K562 (cell line): ENCODE results near the gene NECTIN1.

Experiments
- C11orf30 ChIP-seq: fragments of 450-650 bp; IDR thresholded peaks from 2 replicates; pipeline ENCODE4 v1.6.1; 2016; ENCODE audit warnings: low read depth, mild to moderate bottlenecking
- DDX20 ChIP-seq: fragments of 450-650 bp; IDR thresholded peaks from 2 replicates; pipeline ENCODE4 v1.6.1; 2016; ENCODE audit warnings: missing genetic modification characterization, low read depth, mild to moderate bottlenecking, missing compliant biosample characterization, moderate library complexity
- EP300 ChIP-seq: IDR thresholded peaks from 2 replicates; pipeline ENCODE4 v1.6.1; 2012; ENCODE audit warnings: low read length, improper control_type of control experiment
- ERF ChIP-seq: fragments of 450-650 bp; formaldehyde crosslinking; IDR thresholded peaks from 2 replicates; pipeline ENCODE4 v1.4.0; 2020; ENCODE audit warnings: mild to moderate bottlenecking, mixed read lengths
- NCOR1 ChIP-seq: fragments of 450-650 bp; IDR thresholded peaks from 2 replicates; pipeline ENCODE4 v1.6.1; 2016; ENCODE audit warnings: mild to moderate bottlenecking, moderate library complexity
- POLR2AphosphoS5 ChIP-seq: IDR thresholded peaks from 2 replicates; pipeline ENCODE4 v1.6.1; 2011; ENCODE audit warnings: mild to moderate bottlenecking, low read depth, low read length, moderate library complexity; ENCODE audit not compliant: control insufficient read depth, insufficient read depth
- SIRT6 ChIP-seq: IDR thresholded peaks from one replicate; pipeline ENCODE4 v1.6.1; 2012; ENCODE audit warnings: low read depth, mild to moderate bottlenecking, control low read depth, inconsistent platforms, low read length, moderate library complexity
- TGIF2 ChIP-seq: sonication (generic); formaldehyde crosslinking; IDR thresholded peaks from 2 replicates; pipeline ENCODE4 v1.8.1; 2022; ENCODE audit warnings: mild to moderate bottlenecking, missing genetic modification reagents, moderate library complexity
- U2AF1 ChIP-seq: fragments of 200-400 bp; formaldehyde crosslinking; optimal IDR thresholded peaks from 2 replicates; pipeline ENCODE3; 2017; ENCODE audit warnings: mild to moderate bottlenecking, low read depth, low read length, moderate library complexity
- USF2 ChIP-seq: sonication (generic); formaldehyde crosslinking; IDR thresholded peaks from 2 replicates; pipeline ENCODE4 v1.5.0; 2020; ENCODE audit warnings: missing genetic modification reagents
- ZNF232 ChIP-seq: sonication (generic); formaldehyde crosslinking; IDR thresholded peaks from 2 replicates; pipeline ENCODE4 v1.8.0; 2022; ENCODE audit warnings: mild to moderate bottlenecking, missing genetic modification reagents
- ZNF274 ChIP-seq: IDR thresholded peaks from 2 replicates; pipeline ENCODE4 v1.6.1; 2011; ENCODE audit warnings: low read depth, mild to moderate bottlenecking, low read length, moderate library complexity, borderline replicate concordance
- TF ChIP-seq, protein P1 (sequence below), 3 experiments: IDR thresholded peaks in 2 of 3; conservative IDR thresholded peaks in 1 of 3; 2 replicates each; pipeline ENCODE4 v1.5.1; 2011 to 2012; ENCODE audit warnings: low read length in 3 of 3, mild to moderate bottlenecking in 3 of 3, control low read depth in 2 of 3, improper control_type of control experiment in 1 of 3, inconsistent platforms in 1 of 3, low read depth in 1 of 3, mixed read lengths in 1 of 3, moderate library complexity in 1 of 3; ENCODE audit not compliant: insufficient read depth in 2 of 3

GRCh38 chr11:119683783-119684182 is 45.2 kb downstream of the NECTIN1 start:
- TF ChIP-seq DDX20 (tag) (no peak), NCOR1 (no peak), ERF (CRISPR knock-in tag) (no peak), USF2 (CRISPR knock-in tag) (no peak), ZNF274 (no peak), C11orf30 (peak; percentile 86), POLR2AphosphoS5 (no peak), ZNF232 (CRISPR knock-in tag) (no peak), EP300 (no peak), U2AF1 (no peak), TGIF2 (CRISPR knock-in tag) (no peak), SIRT6 (no peak)
- TF ChIP-seq, protein P1, sequence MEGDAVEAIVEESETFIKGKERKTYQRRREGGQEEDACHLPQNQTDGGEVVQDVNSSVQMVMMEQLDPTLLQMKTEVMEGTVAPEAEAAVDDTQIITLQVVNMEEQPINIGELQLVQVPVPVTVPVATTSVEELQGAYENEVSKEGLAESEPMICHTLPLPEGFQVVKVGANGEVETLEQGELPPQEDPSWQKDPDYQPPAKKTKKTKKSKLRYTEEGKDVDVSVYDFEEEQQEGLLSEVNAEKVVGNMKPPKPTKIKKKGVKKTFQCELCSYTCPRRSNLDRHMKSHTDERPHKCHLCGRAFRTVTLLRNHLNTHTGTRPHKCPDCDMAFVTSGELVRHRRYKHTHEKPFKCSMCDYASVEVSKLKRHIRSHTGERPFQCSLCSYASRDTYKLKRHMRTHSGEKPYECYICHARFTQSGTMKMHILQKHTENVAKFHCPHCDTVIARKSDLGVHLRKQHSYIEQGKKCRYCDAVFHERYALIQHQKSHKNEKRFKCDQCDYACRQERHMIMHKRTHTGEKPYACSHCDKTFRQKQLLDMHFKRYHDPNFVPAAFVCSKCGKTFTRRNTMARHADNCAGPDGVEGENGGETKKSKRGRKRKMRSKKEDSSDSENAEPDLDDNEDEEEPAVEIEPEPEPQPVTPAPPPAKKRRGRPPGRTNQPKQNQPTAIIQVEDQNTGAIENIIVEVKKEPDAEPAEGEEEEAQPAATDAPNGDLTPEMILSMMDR (IDR thresholded peaks at IDR 0.05 in 2 of 3, conservative IDR thresholded peaks at IDR 0.05 in 1 of 3; ENCODE audit: insufficient read depth in 2 of 3, low read depth in 1 of 3, low read length in 3 of 3): no peak
